GM12892 (cell line): ENCODE measurements around the gene PTX3.

Source experiments
- POLR2A ChIP-seq: IDR thresholded peaks from 2 replicates; pipeline ENCODE4 v1.6.1; 2011; ENCODE audit warnings: low read depth, low read length, control low read depth
- POLR2AphosphoS5 ChIP-seq: IDR thresholded peaks from 2 replicates; pipeline ENCODE4 v1.6.1; 2011; ENCODE audit warnings: low read depth, low read length, control low read depth
- TAF1 ChIP-seq: IDR thresholded peaks from 2 replicates; pipeline ENCODE4 v1.6.1; 2011; ENCODE audit warnings: low read depth, mild to moderate bottlenecking, control low read depth, low read length, borderline replicate concordance

DNA sequence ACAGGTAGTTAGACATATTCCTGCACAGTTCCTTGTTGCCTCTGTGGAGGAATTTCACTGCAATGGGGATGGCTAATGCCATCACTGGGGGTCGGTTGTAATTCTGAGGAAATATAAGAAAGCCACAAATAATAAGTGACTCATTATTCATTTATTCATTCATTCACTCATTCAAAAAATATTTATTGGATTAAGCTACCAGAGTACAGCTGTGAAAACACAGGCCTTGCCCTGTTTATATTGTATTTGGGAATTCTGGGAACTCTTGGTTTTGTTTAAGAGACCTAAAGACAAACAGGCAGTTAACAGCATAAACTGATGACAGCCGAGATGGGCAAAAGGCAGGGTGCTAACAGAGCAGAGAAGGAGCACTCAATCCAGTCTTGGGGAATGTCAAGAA, 23.6 kb downstream of the PTX3 start:
- TF ChIP-seq POLR2AphosphoS5 (no peak), POLR2A (no peak), TAF1 (no peak)
